Activated CD8-positive, alpha-beta memory T cell treated with anti-CD3 and anti-CD28 coated beads for 24 hours (primary cell): ENCODE results near the gene PFAS.
"Not testable (repeated sequence)": the region's sequence is repeated elsewhere in the genome, so short reads cannot be mapped to it uniquely, and the experiment has no call there.

ENCODE experiments used
- DNase-seq: peaks from one replicate; pipeline ENCODE4 v3.0.0-alpha.2; 2020

PFAS gene

GRCh38 chr17:8248751-8249607, at the start of gene PFAS:
PFAS (plus strand) TSS chr17:8249289; CDS start chr17:8253938, 4,649 bp downstream.
- peak; percentile 99 for DNase-seq

GRCh38 chr17:8204761-8205555, 44.1 kb upstream of the PFAS start:
- DNase-seq = no peak

GRCh38 chr17:8206536-8206935, 42.6 kb upstream of the PFAS start:
- no peak for DNase-seq

- peak; percentile 92 for DNase-seq
Measured at GRCh38 chr17:8209907-8210760, 39.0 kb upstream of the PFAS start, which contains the start of gene AURKB. AURKB (minus strand) TSS chr17:8210575; CDS start chr17:8210224, 351 bp downstream.

GRCh38 chr17:8210761-8211458, 38.2 kb upstream of the PFAS start:
- DNase-seq = peak; percentile 68

- no peak for DNase-seq
Measured at GRCh38 chr17:8212312-8213180, 36.5 kb upstream of the PFAS start.

GRCh38 chr17:8214000-8214399, 35.1 kb upstream of the PFAS start:
- not testable (repeated sequence) for DNase-seq

- peak; percentile 100 for DNase-seq
Measured at GRCh38 chr17:8220783-8221662, 28.1 kb upstream of the PFAS start.

- DNase-seq = peak; percentile 99
Measured at GRCh38 chr17:8221663-8222379, 27.3 kb upstream of the PFAS start.

- DNase-seq = no peak
Measured at GRCh38 chr17:8222380-8222629, 26.8 kb upstream of the PFAS start.

- DNase-seq = peak; percentile 99
Measured at GRCh38 chr17:8222630-8223355, 26.3 kb upstream of the PFAS start.

GRCh38 chr17:8223356-8224126, 25.5 kb upstream of the PFAS start:
- peak; percentile 84 for DNase-seq

- no peak for DNase-seq
Measured at GRCh38 chr17:8224891-8225812, 23.9 kb upstream of the PFAS start.

- DNase-seq = peak; percentile 89
Measured at GRCh38 chr17:8225813-8226535, 23.1 kb upstream of the PFAS start.

GRCh38 chr17:8226536-8227237, 22.4 kb upstream of the PFAS start:
- DNase-seq = peak; percentile 86

- peak; percentile 64 for DNase-seq
Measured at GRCh38 chr17:8227238-8227581, 21.9 kb upstream of the PFAS start.
